ENCODE measurements around the gene DNM3.

DNM3 gene

GRCh38 chr1:171881442-171881841 is 40.1 kb downstream of the DNM3 start:
- no peak for TF ChIP-seq CTCF (conservative IDR thresholded peaks at IDR 0.05; ENCODE audit: low read length)
- no peak overlapping the region for H3K4me3 ChIP-seq (ENCODE audit: low read length)
- no peak for DNase-seq (ENCODE audit: low read depth)

GRCh38 chr1:171883849-171884248 is 42.6 kb downstream of the DNM3 start:
- H3K4me3 ChIP-seq (ENCODE audit: low read length): no peak overlapping the region
- no peak for DNase-seq (ENCODE audit: low read depth)
- TF ChIP-seq CTCF (conservative IDR thresholded peaks at IDR 0.05; ENCODE audit: low read length): no peak

DNA sequence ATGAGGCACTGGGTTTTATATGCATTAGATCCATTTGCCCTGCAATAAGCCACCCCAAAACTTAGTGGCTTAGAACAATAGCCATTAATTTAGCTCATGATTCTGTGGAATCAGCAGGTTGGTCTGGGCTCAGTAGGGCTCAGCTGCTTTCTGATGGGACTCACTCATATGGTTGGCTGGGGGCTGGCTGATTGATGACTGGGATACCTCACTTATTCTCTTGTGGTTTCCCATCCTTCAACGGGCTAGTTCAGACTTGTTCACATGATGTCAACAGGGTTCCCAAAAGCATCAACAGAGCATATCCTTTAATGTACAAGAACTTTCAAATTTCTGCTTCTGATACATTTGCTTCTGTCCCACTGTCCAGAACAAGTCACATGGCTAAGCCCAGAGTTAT is 43.2 kb downstream of the DNM3 start:
- no peak for DNase-seq (ENCODE audit: low read depth)
- no peak overlapping the region for H3K4me3 ChIP-seq (ENCODE audit: low read length)
- no peak for TF ChIP-seq CTCF (conservative IDR thresholded peaks at IDR 0.05; ENCODE audit: low read length)

DNA sequence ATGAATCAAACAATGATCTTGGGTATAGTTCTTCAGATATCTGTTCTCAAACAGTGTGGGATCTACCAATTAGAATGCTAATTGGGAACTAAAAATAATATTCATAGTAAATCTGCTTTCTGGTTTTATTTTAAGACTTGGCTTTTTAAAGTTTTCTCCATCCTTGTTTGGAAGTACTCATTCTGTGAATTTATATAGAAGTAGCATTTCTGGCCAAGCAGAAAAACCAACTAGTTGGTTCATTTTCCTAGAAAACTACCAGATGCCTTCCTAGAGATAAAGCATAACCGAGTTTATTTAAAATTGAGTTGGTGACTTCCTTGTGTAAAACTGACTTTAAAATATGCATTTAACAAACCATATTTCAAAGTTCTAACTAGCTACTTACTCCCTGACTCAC is 48.8 kb downstream of the DNM3 start:
- DNase-seq (ENCODE audit: low read depth): no peak
- no peak for TF ChIP-seq CTCF (conservative IDR thresholded peaks at IDR 0.05; ENCODE audit: low read length)
- H3K4me3 ChIP-seq (ENCODE audit: low read length): no peak overlapping the region

DNA sequence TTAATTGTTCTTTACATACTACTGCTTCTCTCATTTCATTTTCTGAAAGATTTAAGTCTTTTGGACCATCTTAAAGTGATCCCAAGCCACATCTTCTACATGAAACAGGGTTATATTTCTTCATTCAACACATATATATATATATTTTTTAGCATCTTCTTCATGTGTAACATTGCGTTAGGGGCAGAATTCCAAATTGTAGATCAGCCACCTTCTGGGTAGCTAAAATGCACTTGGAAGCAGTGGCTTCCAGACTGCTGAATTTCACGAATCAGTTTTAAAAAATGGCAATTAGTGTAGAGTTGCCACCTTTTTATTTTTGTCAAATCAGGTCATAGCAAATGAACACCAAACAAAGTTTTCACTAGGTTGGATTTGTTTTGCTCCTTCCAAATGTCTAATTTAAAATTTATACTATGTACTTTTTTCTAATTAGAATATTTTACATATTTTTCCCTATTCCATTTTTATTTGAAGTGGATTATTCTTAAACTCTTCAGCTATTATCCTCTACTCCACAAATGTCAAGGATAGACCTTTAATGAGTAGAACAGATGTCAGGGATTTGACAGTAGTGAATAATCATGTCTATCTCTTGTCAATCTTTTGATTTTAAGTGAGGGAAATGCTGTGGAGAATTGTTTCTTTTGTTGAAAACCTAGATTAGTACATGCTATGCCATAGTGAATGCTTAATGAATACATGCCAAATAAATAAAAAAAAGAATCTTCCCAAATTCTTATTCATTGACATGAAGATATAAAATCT is 55.8 kb downstream of the DNM3 start:
- DNase-seq (ENCODE audit: low read depth): no peak
- TF ChIP-seq CTCF (conservative IDR thresholded peaks at IDR 0.05; ENCODE audit: low read length): no peak
- H3K4me3 ChIP-seq (ENCODE audit: low read length): no peak overlapping the region

- TF ChIP-seq CTCF (conservative IDR thresholded peaks at IDR 0.05; ENCODE audit: low read length): no peak
- no peak overlapping the region for H3K4me3 ChIP-seq (ENCODE audit: low read length)
- DNase-seq (ENCODE audit: low read depth): no peak
These were observed 57.6 kb downstream of the DNM3 start for GRCh38 chr1:171898941-171899340.

GRCh38 chr1:171899838-171900237 is 58.5 kb downstream of the DNM3 start:
- no peak overlapping the region for H3K4me3 ChIP-seq (ENCODE audit: low read length)
- DNase-seq (ENCODE audit: low read depth): no peak
- TF ChIP-seq CTCF (conservative IDR thresholded peaks at IDR 0.05; ENCODE audit: low read length): no peak

Data from AG10803 (cell line).